Inflammatory macrophage (primary cell): ENCODE measurements around the gene MRE11.

Experiments
- DNase-seq, 2 donors: peaks; one replicate each; pipeline ENCODE4 v3.0.0-alpha.2; 2020 to 2022
- total RNA-seq, 18 experiments: gene quantifications; one replicate each; lab custom pipeline; 2026; ENCODE audit warnings: mixed read lengths in 6 of 18, inconsistent platforms in 2 of 18; lab: John Stamatoyannopoulos, UW

Gene MRE11
- 10.0 to 54.2 (median 35.1) reads per million in 18 experiments for total RNA-seq

GRCh38 chr11:94493281-94494125 is at the start of gene MRE11, which contains the start of gene ANKRD49:
MRE11 (minus strand) TSS chr11:94493844; CDS start chr11:94492801, 1,043 bp downstream.
ANKRD49 (plus strand) TSS chr11:94493984; CDS start chr11:94496694, 2,710 bp downstream.
- DNase-seq: peak; percentile 99

- no peak for DNase-seq
Observed at GRCh38 chr11:94539420-94539819, 45.8 kb upstream of the MRE11 start.

- DNase-seq: peak; percentile 24 to 28
Observed at GRCh38 chr11:94537031-94537600, 43.5 kb upstream of the MRE11 start.

GRCh38 chr11:94536386-94536785 is 42.7 kb upstream of the MRE11 start:
- DNase-seq: no peak

- peak; percentile 66 to 69 for DNase-seq
Observed at GRCh38 chr11:94533696-94534630, 40.3 kb upstream of the MRE11 start.

- no peak for DNase-seq
Observed at GRCh38 chr11:94533206-94533605, 39.6 kb upstream of the MRE11 start.

GRCh38 chr11:94532211-94532610 is 38.6 kb upstream of the MRE11 start:
- no peak for DNase-seq

- DNase-seq: no peak
Observed at GRCh38 chr11:94528551-94528950, 34.9 kb upstream of the MRE11 start.

GRCh38 chr11:94526645-94527438 is 33.2 kb upstream of the MRE11 start:
- peak in 1 of 2 donors; percentile 28 for DNase-seq

GRCh38 chr11:94525546-94526324 is 32.1 kb upstream of the MRE11 start:
- peak; percentile 69 to 72 for DNase-seq

- DNase-seq: no peak
Observed at GRCh38 chr11:94524341-94524740, 30.7 kb upstream of the MRE11 start.

GRCh38 chr11:94521684-94522083 is 28.0 kb upstream of the MRE11 start:
- peak; percentile 47 to 54 for DNase-seq

GRCh38 chr11:94519478-94520084 is 25.9 kb upstream of the MRE11 start:
- DNase-seq: peak; percentile 52 to 70

- DNase-seq: no peak
Observed at GRCh38 chr11:94518300-94518699, 24.7 kb upstream of the MRE11 start.

- DNase-seq: no peak
Observed at GRCh38 chr11:94516725-94517124, 23.1 kb upstream of the MRE11 start.

GRCh38 chr11:94515398-94515797 is 21.8 kb upstream of the MRE11 start:
- no peak for DNase-seq

GRCh38 chr11:94513091-94513490 is 19.4 kb upstream of the MRE11 start:
- peak in 1 of 2 donors; percentile 40 for DNase-seq

GRCh38 chr11:94511932-94512781 is 18.5 kb upstream of the MRE11 start, which contains the start of gene C11orf97:
C11orf97 (plus strand) TSS chr11:94512461; CDS start chr11:94512529, 68 bp downstream.
- peak; percentile 26 to 57 for DNase-seq

- DNase-seq: peak in 1 of 2 donors; percentile 14
Observed at GRCh38 chr11:94507485-94507884, 13.8 kb upstream of the MRE11 start.
